ENCODE measurements around the gene TMC4.

TMC4 gene

GRCh38 chr19:54201980-54202379 lies 29.0 kb upstream of the TMC4 start:
- H3K27me3 ChIP-seq (ENCODE audit: insufficient read depth, low read depth): no peaks in the 10 kb centered on the region; the same call in 1 of the 2 replicates
- peaks cover 33% of the 10 kb centered on the region; the same call in 1 of the 2 replicates for H3K36me3 ChIP-seq (ENCODE audit: insufficient read depth)
- no peak overlapping the region for H3K27ac ChIP-seq
- no peak overlapping the region for H3K9ac ChIP-seq
- peaks cover 56% of the 10 kb centered on the region for H3K79me2 ChIP-seq (ENCODE audit: insufficient read depth, low read depth)
- no peak overlapping the region for H2AFZ ChIP-seq (ENCODE audit: low read depth)
- H3K4me3 ChIP-seq (IDR thresholded peaks at IDR 0.05; ENCODE audit: insufficient read depth, low read depth, low read length): no peak overlapping the region
- H3K4me2 ChIP-seq: peak overlapping the region; percentile 81
- TF ChIP-seq CTCF (conservative IDR thresholded peaks at IDR 0.05; ENCODE audit: low read depth, low read length): no peak
- peaks cover 56% of the 10 kb centered on the region for H3K4me1 ChIP-seq (ENCODE audit: low read depth, poor library complexity, severe bottlenecking)
- H4K20me1 ChIP-seq (ENCODE audit: insufficient read depth): peaks cover 50% of the 10 kb centered on the region

- Histone ChIP-seq H3K27me3 (ENCODE audit: insufficient read depth, low read depth) (no peaks in the 10 kb centered on the region; the same call in 1 of the 2 replicates), H3K9ac (peak overlapping the region; percentile 81), H3K27ac (peak overlapping the region; percentile 74), H3K4me2 (peak overlapping the region; percentile 81), H3K79me2 (ENCODE audit: insufficient read depth, low read depth) (peaks cover 56% of the 10 kb centered on the region), H3K36me3 (ENCODE audit: insufficient read depth) (peaks cover 26% of the 10 kb centered on the region; the same call in 1 of the 2 replicates), H3K4me3 (IDR thresholded peaks at IDR 0.05; ENCODE audit: insufficient read depth, low read depth, low read length) (no peak overlapping the region), H4K20me1 (ENCODE audit: insufficient read depth) (peaks cover 44% of the 10 kb centered on the region), H2AFZ (ENCODE audit: low read depth) (0 out of 2 replicates have a peak overlapping the region, but pooled peaks have one; percentile 88), H3K4me1 (ENCODE audit: low read depth, poor library complexity, severe bottlenecking) (peaks cover 49% of the 10 kb centered on the region)
- no peak for TF ChIP-seq CTCF (conservative IDR thresholded peaks at IDR 0.05; ENCODE audit: low read depth, low read length)
Observed at GRCh38 chr19:54201172-54201701, 28.3 kb upstream of the TMC4 start.

GRCh38 chr19:54199401-54199800 lies 26.4 kb upstream of the TMC4 start:
- H3K4me2 ChIP-seq: no peak overlapping the region
- peaks cover 21% of the 10 kb centered on the region; the same call in 1 of the 2 replicates for H3K36me3 ChIP-seq (ENCODE audit: insufficient read depth)
- no peaks in the 10 kb centered on the region; the same call in 1 of the 2 replicates for H3K27me3 ChIP-seq (ENCODE audit: insufficient read depth, low read depth)
- no peak overlapping the region for H2AFZ ChIP-seq (ENCODE audit: low read depth)
- no peak for TF ChIP-seq CTCF (conservative IDR thresholded peaks at IDR 0.05; ENCODE audit: low read depth, low read length)
- H3K27ac ChIP-seq: no peak overlapping the region
- H3K79me2 ChIP-seq (ENCODE audit: insufficient read depth, low read depth): peaks cover 38% of the 10 kb centered on the region
- no peak overlapping the region for H3K4me3 ChIP-seq (IDR thresholded peaks at IDR 0.05; ENCODE audit: insufficient read depth, low read depth, low read length)
- no peak overlapping the region for H3K9ac ChIP-seq
- H4K20me1 ChIP-seq (ENCODE audit: insufficient read depth): peaks cover 26% of the 10 kb centered on the region
- H3K4me1 ChIP-seq (ENCODE audit: low read depth, poor library complexity, severe bottlenecking): peaks cover 32% of the 10 kb centered on the region

- H3K4me2 ChIP-seq: no peak overlapping the region
- no peak overlapping the region for H3K27ac ChIP-seq
- no peak overlapping the region for H3K4me3 ChIP-seq (IDR thresholded peaks at IDR 0.05; ENCODE audit: insufficient read depth, low read depth, low read length)
- H2AFZ ChIP-seq (ENCODE audit: low read depth): no peak overlapping the region
- H3K36me3 ChIP-seq (ENCODE audit: insufficient read depth): peaks cover 3% of the 10 kb centered on the region; the same call in 1 of the 2 replicates
- H4K20me1 ChIP-seq (ENCODE audit: insufficient read depth): peaks cover 7% of the 10 kb centered on the region; the same call in 1 of the 2 replicates
- H3K27me3 ChIP-seq (ENCODE audit: insufficient read depth, low read depth): no peaks in the 10 kb centered on the region
- TF ChIP-seq CTCF (conservative IDR thresholded peaks at IDR 0.05; ENCODE audit: low read depth, low read length): no peak
- H3K9ac ChIP-seq: no peak overlapping the region
- peaks cover 15% of the 10 kb centered on the region for H3K79me2 ChIP-seq (ENCODE audit: insufficient read depth, low read depth)
- peaks cover 17% of the 10 kb centered on the region for H3K4me1 ChIP-seq (ENCODE audit: low read depth, poor library complexity, severe bottlenecking)
Observed at GRCh38 chr19:54197121-54197520, 24.2 kb upstream of the TMC4 start.
